HG03196 (cell line): ENCODE measurements around the gene SRRT.
"Not testable (repeated sequence)": the region's sequence is repeated elsewhere in the genome, so short reads cannot be mapped to it uniquely, and the experiment has no call there.

Source experiments
- ATAC-seq: cut with Tn5 transposase; IDR thresholded peaks from one replicate; pipeline ENCODE4 v1.9.1; 2021; ENCODE audit not compliant: unreplicated experiment

Gene SRRT

DNA sequence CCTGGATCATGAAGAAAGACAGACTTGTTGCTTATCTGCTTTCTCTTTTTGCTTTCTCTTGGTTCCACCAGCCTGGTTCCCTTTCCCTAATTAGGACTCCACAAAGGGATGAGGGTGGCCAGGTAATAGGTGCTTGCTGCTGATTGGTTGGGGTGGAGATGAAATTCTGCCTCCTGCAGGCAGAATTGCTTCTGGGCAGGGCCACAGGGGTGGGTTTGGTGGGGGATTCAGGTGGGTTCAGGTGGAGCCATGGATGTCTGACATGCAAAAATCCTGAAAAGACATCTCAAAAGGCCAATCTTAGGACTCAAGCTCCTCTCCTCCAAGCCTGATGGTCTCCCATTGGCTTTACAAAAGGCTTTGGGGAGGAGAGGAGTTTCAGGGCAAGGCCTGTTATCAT, 46.1 kb downstream of the SRRT start:
- no peak for ATAC-seq

DNA sequence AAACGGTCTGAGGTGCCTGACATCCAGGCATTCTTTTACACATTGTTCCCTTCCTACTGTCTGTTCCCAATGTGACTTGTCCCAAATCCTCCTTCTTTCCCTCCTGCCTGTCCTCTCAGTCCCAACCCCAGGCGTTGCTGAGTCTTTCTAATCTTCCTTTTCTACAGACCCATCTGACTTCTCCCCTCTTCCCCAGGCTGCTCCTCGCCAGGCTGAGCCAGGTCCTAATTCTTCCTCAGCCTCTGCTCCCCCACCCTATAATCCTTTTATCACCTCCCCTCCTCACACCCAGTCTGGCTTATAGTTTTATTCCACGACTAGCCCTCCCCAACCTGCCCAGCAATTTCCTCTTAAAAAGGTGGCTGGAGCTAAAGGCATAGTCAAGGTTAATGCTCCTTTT, 48.7 kb downstream of the SRRT start:
- ATAC-seq, result not testable (repeated sequence)

DNA sequence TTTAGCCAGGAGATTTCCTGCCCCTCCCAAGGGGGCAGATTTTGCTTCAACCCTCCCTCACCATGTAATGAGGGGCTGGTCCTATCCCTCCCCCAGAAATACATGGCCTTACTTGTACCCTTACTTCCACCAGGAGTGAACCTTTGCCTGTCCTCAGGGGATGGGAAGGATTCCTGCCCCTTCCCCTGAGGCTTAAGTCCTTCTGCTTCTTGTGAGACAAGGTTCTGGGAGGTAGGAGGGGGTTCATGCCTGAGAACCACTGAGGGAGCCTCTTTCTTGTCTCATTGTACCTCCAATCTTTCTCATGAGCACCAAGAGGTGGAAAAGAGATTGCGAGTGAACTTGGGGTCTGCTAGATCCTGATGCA, 54.9 kb downstream of the SRRT start:
- ATAC-seq, result no peak

DNA sequence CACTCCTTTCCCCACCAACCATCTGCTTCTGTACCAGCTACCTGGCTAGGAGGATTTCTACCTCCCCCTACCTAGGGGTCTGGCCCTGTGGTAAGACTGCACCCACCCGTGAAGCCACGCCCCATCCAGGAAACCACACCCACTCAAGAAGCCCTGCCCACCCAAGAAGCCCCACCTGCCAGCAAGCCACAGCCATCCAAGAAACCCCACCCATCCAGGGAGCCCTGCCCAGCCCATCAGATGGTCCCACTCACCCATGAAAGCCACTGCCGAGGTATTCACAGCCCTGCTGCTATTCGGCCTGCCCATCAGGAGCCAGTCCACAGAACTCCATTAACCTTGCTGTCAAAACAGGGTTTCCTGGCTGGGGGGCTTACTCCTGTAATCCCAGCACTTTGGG, 58.8 kb downstream of the SRRT start:
- no peak for ATAC-seq

DNA sequence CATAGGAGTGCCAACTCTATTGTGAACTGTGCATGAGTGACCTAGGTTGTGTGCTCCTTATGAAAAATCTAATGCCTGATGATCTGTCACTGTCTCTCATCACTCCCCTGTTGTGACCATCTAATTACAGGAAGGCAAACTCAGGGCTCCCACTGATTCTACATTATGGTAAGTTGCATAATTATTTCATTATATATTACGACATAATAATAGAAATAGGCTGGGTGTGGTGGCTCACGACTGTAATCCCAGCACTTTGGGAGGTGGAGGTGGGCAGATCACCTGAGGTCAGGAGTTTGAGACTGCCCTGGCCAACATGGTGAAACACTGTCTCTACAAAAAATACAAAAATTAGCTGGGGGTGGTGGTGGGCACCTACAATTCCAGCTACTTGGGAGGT, 60.5 kb downstream of the SRRT start:
- not testable (repeated sequence) for ATAC-seq

DNA sequence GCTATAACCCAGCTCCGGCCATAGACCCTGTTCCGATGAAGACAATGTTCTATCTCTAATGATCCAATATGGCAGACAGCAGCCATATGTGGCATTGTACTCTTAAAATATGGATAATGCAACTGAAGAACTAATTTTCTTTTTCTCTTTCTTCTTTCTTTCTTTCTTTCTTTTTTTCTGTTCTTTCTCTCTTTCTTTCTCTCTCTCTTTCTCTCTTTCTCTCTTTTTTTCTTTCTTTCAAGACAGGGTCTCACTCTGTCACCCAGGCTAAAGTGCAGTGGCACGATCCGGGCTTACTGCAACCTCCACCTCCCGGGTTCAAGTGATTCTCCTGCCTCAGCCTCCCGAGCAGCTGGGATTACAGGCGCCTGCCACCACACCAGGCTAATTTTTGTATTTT, 61.3 kb downstream of the SRRT start:
- ATAC-seq, result not testable (repeated sequence)
